ENCODE data around the gene CIAO1.

CIAO1 gene

GRCh38 chr2:96241227-96241626 is 24.8 kb upstream of the CIAO1 start:
- H3K4me3 ChIP-seq (replicated peaks in 1 of 2; ENCODE audit: low read depth in 2 of 2, low read length in 2 of 2): no peak overlapping the region
- TF ChIP-seq, protein P1, sequence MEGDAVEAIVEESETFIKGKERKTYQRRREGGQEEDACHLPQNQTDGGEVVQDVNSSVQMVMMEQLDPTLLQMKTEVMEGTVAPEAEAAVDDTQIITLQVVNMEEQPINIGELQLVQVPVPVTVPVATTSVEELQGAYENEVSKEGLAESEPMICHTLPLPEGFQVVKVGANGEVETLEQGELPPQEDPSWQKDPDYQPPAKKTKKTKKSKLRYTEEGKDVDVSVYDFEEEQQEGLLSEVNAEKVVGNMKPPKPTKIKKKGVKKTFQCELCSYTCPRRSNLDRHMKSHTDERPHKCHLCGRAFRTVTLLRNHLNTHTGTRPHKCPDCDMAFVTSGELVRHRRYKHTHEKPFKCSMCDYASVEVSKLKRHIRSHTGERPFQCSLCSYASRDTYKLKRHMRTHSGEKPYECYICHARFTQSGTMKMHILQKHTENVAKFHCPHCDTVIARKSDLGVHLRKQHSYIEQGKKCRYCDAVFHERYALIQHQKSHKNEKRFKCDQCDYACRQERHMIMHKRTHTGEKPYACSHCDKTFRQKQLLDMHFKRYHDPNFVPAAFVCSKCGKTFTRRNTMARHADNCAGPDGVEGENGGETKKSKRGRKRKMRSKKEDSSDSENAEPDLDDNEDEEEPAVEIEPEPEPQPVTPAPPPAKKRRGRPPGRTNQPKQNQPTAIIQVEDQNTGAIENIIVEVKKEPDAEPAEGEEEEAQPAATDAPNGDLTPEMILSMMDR (IDR thresholded peaks at IDR 0.05; ENCODE audit: low read depth, low read length): no peak
- DNase-seq (ENCODE audit: low read depth in 2 of 2): no peak

GRCh38 chr2:96241900-96242611 is 24.0 kb upstream of the CIAO1 start:
- H3K4me3 ChIP-seq (replicated peaks in 1 of 2; ENCODE audit: low read depth in 2 of 2, low read length in 2 of 2): no peak overlapping the region
- DNase-seq (ENCODE audit: low read depth in 2 of 2): peak; percentile 86 to 92
- TF ChIP-seq, protein P1 (IDR thresholded peaks at IDR 0.05; ENCODE audit: low read depth, low read length): no peak

DNA sequence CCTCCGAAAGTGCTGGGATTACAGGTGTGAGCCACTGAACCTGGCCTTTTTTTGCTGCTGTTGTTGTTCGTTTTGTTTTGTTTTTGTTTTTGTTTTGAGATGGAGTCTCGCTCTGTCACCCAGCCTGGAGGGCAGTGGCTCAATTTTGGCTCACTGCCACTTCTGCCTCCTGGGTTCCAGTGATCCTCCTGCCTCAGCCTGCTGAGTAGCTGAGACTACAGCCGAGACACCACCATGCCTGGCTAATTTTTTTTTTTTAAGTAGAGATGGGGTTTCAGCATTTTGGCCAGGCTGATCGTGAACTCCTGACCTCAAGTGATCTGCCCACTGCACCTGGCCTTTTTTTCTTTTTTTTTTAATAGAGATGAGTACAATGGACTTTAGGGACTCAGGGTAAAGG is 22.2 kb upstream of the CIAO1 start:
- TF ChIP-seq, protein P1 (IDR thresholded peaks at IDR 0.05; ENCODE audit: low read depth, low read length): no peak
- no peak for DNase-seq (ENCODE audit: low read depth in 2 of 2)
- no peak overlapping the region for H3K4me3 ChIP-seq (replicated peaks in 1 of 2; ENCODE audit: low read depth in 2 of 2, low read length in 2 of 2)

GRCh38 chr2:96245609-96246390 is 20.2 kb upstream of the CIAO1 start:
- TF ChIP-seq, protein P1 (IDR thresholded peaks at IDR 0.05; ENCODE audit: low read depth, low read length): no peak
- no peak overlapping the region for H3K4me3 ChIP-seq (replicated peaks in 1 of 2; ENCODE audit: low read depth in 2 of 2, low read length in 2 of 2)
- peak; percentile 69 to 90 for DNase-seq (ENCODE audit: low read depth in 2 of 2)

DNA sequence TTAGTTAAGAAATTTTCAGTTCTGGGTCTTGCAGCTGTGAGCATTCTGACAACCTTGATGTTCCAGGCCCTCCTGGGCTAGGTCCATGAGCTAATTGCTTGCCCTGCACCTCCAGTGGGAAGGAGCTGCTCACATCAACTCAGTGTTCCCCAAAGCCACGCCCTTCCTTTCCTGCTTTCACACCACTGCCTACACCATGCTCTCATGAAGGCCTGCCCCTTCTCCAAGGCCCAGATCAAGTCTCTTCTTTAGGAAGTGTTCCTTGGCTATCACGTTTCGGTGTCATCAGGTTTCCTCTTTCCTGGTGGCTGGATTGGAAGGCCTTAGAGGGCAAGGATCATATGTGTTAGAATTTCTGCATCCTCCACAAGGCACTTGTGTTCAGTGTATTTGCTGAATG is 19.0 kb upstream of the CIAO1 start:
- H3K4me3 ChIP-seq (replicated peaks in 1 of 2; ENCODE audit: low read depth in 2 of 2, low read length in 2 of 2): no peak overlapping the region
- TF ChIP-seq, protein P1 (IDR thresholded peaks at IDR 0.05; ENCODE audit: low read depth, low read length): no peak
- no peak for DNase-seq (ENCODE audit: low read depth in 2 of 2)

- TF ChIP-seq, protein P1 (IDR thresholded peaks at IDR 0.05; ENCODE audit: low read depth, low read length): no peak
- H3K4me3 ChIP-seq (replicated peaks in 1 of 2; ENCODE audit: low read depth in 2 of 2, low read length in 2 of 2): no peak overlapping the region
- DNase-seq (ENCODE audit: low read depth in 2 of 2): no peak
Observed at GRCh38 chr2:96247896-96248295, 18.1 kb upstream of the CIAO1 start.

Data from cardiac fibroblast (primary cell).